K562 (cell line): Measurements from ENCODE around the gene HSD17B1. TPM values are rescaled to one million over a fixed set of nuclear protein-coding genes. Genes with fewer than 3 reads are reported as not detected.

Experiments used
- BRF1 ChIP-seq: IDR thresholded peaks from 3 replicates; pipeline ENCODE4 v1.6.1; 2011; ENCODE audit warnings: borderline replicate concordance, mild to moderate bottlenecking; ENCODE audit not compliant: insufficient read length; ENCODE audit errors: extremely low read depth
- CAMTA2 ChIP-seq: fragments of 250-450 bp; sonication (Bioruptor Pico); conservative IDR thresholded peaks from 2 replicates; pipeline ENCODE4 v1.5.1; 2022
- DDX20 ChIP-seq: fragments of 450-650 bp; IDR thresholded peaks from 2 replicates; pipeline ENCODE4 v1.6.1; 2016; ENCODE audit warnings: missing genetic modification characterization, low read depth, mild to moderate bottlenecking, missing compliant biosample characterization, moderate library complexity
- HBP1 ChIP-seq: fragments of 450-650 bp; formaldehyde crosslinking; IDR thresholded peaks from 2 replicates; pipeline ENCODE4 v1.4.0; 2022; ENCODE audit warnings: missing genetic modification characterization
- MTA1 ChIP-seq: fragments of 450-650 bp; IDR thresholded peaks from 2 replicates; pipeline ENCODE4 v1.6.1; 2017; ENCODE audit warnings: borderline replicate concordance
- MXI1 ChIP-seq: IDR thresholded peaks from 2 replicates; pipeline ENCODE4 v1.6.1; 2011; ENCODE audit warnings: low read depth, mild to moderate bottlenecking, improper control_type of control experiment, low read length
- NFIX ChIP-seq: fragments of 250-450 bp; sonication (Bioruptor Pico); IDR thresholded peaks from 2 replicates; pipeline ENCODE4 v1.4.0; 2020; ENCODE audit warnings: low read depth, mild to moderate bottlenecking, moderate library complexity
- NR2F6 ChIP-seq: fragments of 450-650 bp; formaldehyde crosslinking; IDR thresholded peaks from 2 replicates; pipeline ENCODE4 v1.4.0; 2020; ENCODE audit warnings: mild to moderate bottlenecking
- PCBP2 ChIP-seq: fragments of 200-400 bp; formaldehyde crosslinking; IDR thresholded peaks from 2 replicates; pipeline ENCODE4 v1.6.1; 2018; ENCODE audit warnings: low read length, low read depth, mild to moderate bottlenecking, moderate library complexity; ENCODE audit not compliant: poor library complexity, severe bottlenecking
- PRMT5 ChIP-seq: sonication (generic); formaldehyde crosslinking; IDR thresholded peaks from 2 replicates; pipeline ENCODE4 v1.5.0; 2020; ENCODE audit warnings: missing genetic modification reagents
- PURB ChIP-seq: sonication (generic); formaldehyde crosslinking; IDR thresholded peaks from 2 replicates; pipeline ENCODE4 v1.9.0; 2021; ENCODE audit warnings: low read depth, mild to moderate bottlenecking, missing genetic modification reagents
- RBFOX2 ChIP-seq: fragments of 200-400 bp; formaldehyde crosslinking; IDR thresholded peaks from 2 replicates; pipeline ENCODE4 v1.6.1; 2017; ENCODE audit warnings: low read depth, mild to moderate bottlenecking, low read length, moderate library complexity
- SIN3B ChIP-seq: fragments of 450-650 bp; IDR thresholded peaks from 2 replicates; pipeline ENCODE4 v1.6.1; 2017; ENCODE audit warnings: low read depth, mild to moderate bottlenecking, moderate library complexity
- TAF1 ChIP-seq: IDR thresholded peaks from 2 replicates; pipeline ENCODE4 v1.6.1; 2011; ENCODE audit warnings: mild to moderate bottlenecking, low read length, moderate library complexity; ENCODE audit not compliant: insufficient read depth, control insufficient read depth, severe bottlenecking; ENCODE audit errors: extremely low read depth
- TEAD4 ChIP-seq, 2 experiments: sonication (generic) in 1 of 2; formaldehyde crosslinking in 1 of 2; IDR thresholded peaks; 2 replicates each; pipeline versions ENCODE4 v1.6.1 to v1.8.0; 2012 to 2022; ENCODE audit warnings: borderline replicate concordance in 1 of 2, inconsistent platforms in 1 of 2, low read length in 1 of 2, mild to moderate bottlenecking in 1 of 2, missing genetic modification reagents in 1 of 2
- TFAP4 ChIP-seq: sonication (generic); formaldehyde crosslinking; IDR thresholded peaks from 2 replicates; pipeline ENCODE4 v1.8.0; 2022; ENCODE audit warnings: missing genetic modification reagents, mild to moderate bottlenecking, moderate library complexity, borderline replicate concordance
- ZNF639 ChIP-seq, 2 experiments: fragments of 200-800 bp in 1 of 2; sonication (Bioruptor generic) in 1 of 2; sonication (generic) in 1 of 2; formaldehyde crosslinking in 1 of 2; IDR thresholded peaks in 1 of 2; conservative IDR thresholded peaks in 1 of 2; 2 replicates each; pipeline versions ENCODE4 v1.5.0 to v1.6.1; 2016 to 2020; ENCODE audit warnings: missing compliant biosample characterization in 1 of 2, missing genetic modification characterization in 1 of 2, missing genetic modification reagents in 1 of 2
- ZNF696 ChIP-seq: fragments of 250-450 bp; sonication (Bioruptor Pico); conservative IDR thresholded peaks from 2 replicates; pipeline ENCODE4 v1.4.0; 2020; ENCODE audit warnings: mild to moderate bottlenecking, moderate library complexity
- polyA plus RNA-seq, 8 experiments: library from polyadenylated mRNA; depleted of rRNA in 4 of 8; stranded (reverse) in 5 of 8; unstranded in 3 of 8; fragments of >200 nt; fragmentation: Nextera tagmentation in 2 of 8; fragmentation: Illumina TruSeq in 1 of 8; extraction: Ambion mirVana in 2 of 8; extraction: Trizol in 1 of 8; gene quantifications; 2 replicates each; pipeline versions ENCODE4 v1.2.1 to v1.2.3, GENCODE V29; 2011 to 2014; ENCODE audit warnings: inconsistent platforms in 1 of 8, missing spikeins in 1 of 8
- total RNA-seq, 7 experiments: library from RNA; depleted of rRNA in 6 of 7; stranded (reverse); fragments of >200 nt in 6 of 7; fragmentation: Illumina TruSeq in 2 of 7; extraction: Trizol in 2 of 7; gene quantifications; 2 replicates each; pipeline versions ENCODE4 v1.2.1 to v1.2.3, GENCODE V29; 2011 to 2021; ENCODE audit warnings: low replicate concordance in 1 of 7
- TF ChIP-seq, protein P1 (sequence below), 2 experiments: fragments of 450-650 bp; IDR thresholded peaks; 2 replicates each; pipeline ENCODE4 v1.6.1; 2018; ENCODE audit warnings: mild to moderate bottlenecking in 2 of 2, low read depth in 1 of 2; ENCODE audit not compliant: partially characterized antibody in 2 of 2

Gene HSD17B1
- total and polyA plus RNA-seq, 9 of the 15 experiments (the other 6 are each of a cell fraction or from before 2014, with no cell fraction given), result 0.55 to 21.1 (median 3.6) TPM

GRCh38 chr17:42553161-42553818 is 567 bp downstream of the HSD17B1 start (continued):
- peak; percentile 63 for TF ChIP-seq MTA1
- no peak for TF ChIP-seq SIN3B
- TF ChIP-seq HBP1 (CRISPR knock-in tag), result 0 out of 2 replicates have a peak, but pooled peaks have one; percentile 43
- TF ChIP-seq TEAD4 (IDR thresholded peaks at IDR 0.05; ENCODE audit: low read length), result no peak
- no peak for TF ChIP-seq TEAD4 (CRISPR knock-in tag; IDR thresholded peaks at IDR 0.05; ENCODE audit: borderline replicate concordance)
- TF ChIP-seq PURB, result no peak
- no peak for TF ChIP-seq ZNF696
- no peak for TF ChIP-seq NFIX (CRISPR knock-in tag)
- TF ChIP-seq TFAP4 (CRISPR knock-in tag), result peak; percentile 44; the same call in 1 of the 2 replicates
- peak; percentile 59 for TF ChIP-seq RBFOX2
- TF ChIP-seq BRF1, result no peak
- no peak for TF ChIP-seq PRMT5
- TF ChIP-seq MXI1, result 0 out of 2 replicates have a peak, but pooled peaks have one; percentile 22
- TF ChIP-seq, protein P1, sequence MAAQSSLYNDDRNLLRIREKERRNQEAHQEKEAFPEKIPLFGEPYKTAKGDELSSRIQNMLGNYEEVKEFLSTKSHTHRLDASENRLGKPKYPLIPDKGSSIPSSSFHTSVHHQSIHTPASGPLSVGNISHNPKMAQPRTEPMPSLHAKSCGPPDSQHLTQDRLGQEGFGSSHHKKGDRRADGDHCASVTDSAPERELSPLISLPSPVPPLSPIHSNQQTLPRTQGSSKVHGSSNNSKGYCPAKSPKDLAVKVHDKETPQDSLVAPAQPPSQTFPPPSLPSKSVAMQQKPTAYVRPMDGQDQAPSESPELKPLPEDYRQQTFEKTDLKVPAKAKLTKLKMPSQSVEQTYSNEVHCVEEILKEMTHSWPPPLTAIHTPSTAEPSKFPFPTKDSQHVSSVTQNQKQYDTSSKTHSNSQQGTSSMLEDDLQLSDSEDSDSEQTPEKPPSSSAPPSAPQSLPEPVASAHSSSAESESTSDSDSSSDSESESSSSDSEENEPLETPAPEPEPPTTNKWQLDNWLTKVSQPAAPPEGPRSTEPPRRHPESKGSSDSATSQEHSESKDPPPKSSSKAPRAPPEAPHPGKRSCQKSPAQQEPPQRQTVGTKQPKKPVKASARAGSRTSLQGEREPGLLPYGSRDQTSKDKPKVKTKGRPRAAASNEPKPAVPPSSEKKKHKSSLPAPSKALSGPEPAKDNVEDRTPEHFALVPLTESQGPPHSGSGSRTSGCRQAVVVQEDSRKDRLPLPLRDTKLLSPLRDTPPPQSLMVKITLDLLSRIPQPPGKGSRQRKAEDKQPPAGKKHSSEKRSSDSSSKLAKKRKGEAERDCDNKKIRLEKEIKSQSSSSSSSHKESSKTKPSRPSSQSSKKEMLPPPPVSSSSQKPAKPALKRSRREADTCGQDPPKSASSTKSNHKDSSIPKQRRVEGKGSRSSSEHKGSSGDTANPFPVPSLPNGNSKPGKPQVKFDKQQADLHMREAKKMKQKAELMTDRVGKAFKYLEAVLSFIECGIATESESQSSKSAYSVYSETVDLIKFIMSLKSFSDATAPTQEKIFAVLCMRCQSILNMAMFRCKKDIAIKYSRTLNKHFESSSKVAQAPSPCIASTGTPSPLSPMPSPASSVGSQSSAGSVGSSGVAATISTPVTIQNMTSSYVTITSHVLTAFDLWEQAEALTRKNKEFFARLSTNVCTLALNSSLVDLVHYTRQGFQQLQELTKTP (IDR thresholded peaks at IDR 0.05; ENCODE audit: low read depth in 1 of 2, partially characterized antibody in 2 of 2), result no peak
- peak; percentile 23 for TF ChIP-seq TAF1
- no peak for TF ChIP-seq PCBP2
- TF ChIP-seq DDX20 (tag), result no peak
- TF ChIP-seq NR2F6 (CRISPR knock-in tag), result no peak
- TF ChIP-seq CAMTA2 (CRISPR knock-in tag), result no peak
- no peak for TF ChIP-seq ZNF639 (CRISPR knock-in tag; conservative IDR thresholded peaks at IDR 0.05 in 1 of 2, IDR thresholded peaks at IDR 0.05 in 1 of 2)
